Measurements from ENCODE around the gene USP13. TPM values are rescaled to one million over a fixed set of nuclear protein-coding genes. Genes with fewer than 3 reads are reported as not detected.

The USP13 gene
- total and polyA plus RNA-seq, 2 donors (not counting 3 experiments of a cell fraction or from before 2014, with no cell fraction given), result 5.8 to 24.0 TPM

- intact Hi-C loops (cut with micrococcal nuclease) (loop anchor here (2.0 to 5.0 kb wide), 3 partner anchors 117 to 833 kb away; partner anchors contain the start of genes TTC14 and USP13), dilution Hi-C loops (cut with MboI; ENCODE audit: extremely low pct_ligation_motif_present, low sequenced_read_pairs) (no loop called here)
- Histone ChIP-seq H3K9me1 (replicated peaks; ENCODE audit: control insufficient read depth, extremely low read depth, insufficient read depth, low read length) (no peaks in the 10 kb centered on the region), H3K4me1 (ENCODE audit: control insufficient read depth, extremely low read depth, insufficient read depth, low read length) (peaks cover 16% of the 10 kb centered on the region), H3K79me2 (ENCODE audit: control insufficient read depth, insufficient read depth, low read length) (no peaks in the 10 kb centered on the region), H2AFZ (ENCODE audit: low read depth, low read length) (no peak overlapping the region), H3K4me3 (replicated peaks in 1 of 3; ENCODE audit: insufficient read depth in 1 of 3, low read depth in 1 of 3, low read length in 3 of 3) (no peak overlapping the region), H3K27ac (ENCODE audit: insufficient read depth, low read depth, low read length) (peak overlapping the region; percentile 28), H3K9ac (replicated peaks; ENCODE audit: extremely low read depth, insufficient read depth, low read length) (no peak overlapping the region), H3K36me3 (ENCODE audit: control insufficient read depth in 2 of 2, extremely low read depth in 1 of 2, insufficient read depth in 2 of 2, low read length in 2 of 2) (peaks cover 6% of the 10 kb centered on the region in 2 experiments), H3K4me2 (ENCODE audit: insufficient read depth, low read length) (peak overlapping the region; percentile 36), H3K27me3 (ENCODE audit: control insufficient read depth in 2 of 2, insufficient read depth in 2 of 2, low read length in 2 of 2) (no peaks in the 10 kb centered on the region), H3K9me3 (replicated peaks; ENCODE audit: control insufficient read depth, insufficient read depth, low read length) (no peaks in the 10 kb centered on the region), H4K20me1 (replicated peaks; ENCODE audit: control insufficient read depth, extremely low read depth, insufficient read depth, low read length) (no peaks in the 10 kb centered on the region)
- no peak for TF ChIP-seq CTCF (IDR thresholded peaks at IDR 0.05; ENCODE audit: extremely low read depth in 1 of 2, insufficient read depth in 1 of 2, low read depth in 1 of 2, low read length in 2 of 2)
- no peak for TF ChIP-seq JUN (IDR thresholded peaks at IDR 0.05; ENCODE audit: borderline replicate concordance, insufficient read depth, insufficient read length, low read depth)
- TF ChIP-seq EZH2 (IDR thresholded peaks at IDR 0.05; ENCODE audit: borderline replicate concordance, low read depth, low read length, severe bottlenecking), result no peak
- TF ChIP-seq MYC (IDR thresholded peaks at IDR 0.05; ENCODE audit: low read depth, low read length), result no peak
- no peak for TF ChIP-seq GATA2 (IDR thresholded peaks at IDR 0.05; ENCODE audit: insufficient read depth, insufficient read length, low read depth, low read length)
- POLR2A ChIA-PET, result no interaction called here
- DNase-seq (ENCODE audit: low read depth, low spot score) (peak; percentile 44), FAIRE-seq (peak; percentile 64)
- no TSS peak for BruUV-seq (replicated peaks)
- CTCF ChIA-PET, result interaction anchor here (0.8 to 3.3 kb wide), 5 partner anchors 20 to 826 kb away, joined by 3 to 12 read pairs (median 5); no protein-coding TSS in a partner anchor
Measured at GRCh38 chr3:179769411-179770247, 116.8 kb downstream of the USP13 start.

Data from endothelial cell of umbilical vein (primary cell).